Stimulated activated naive CD4-positive, alpha-beta T cell (primary cell): Measurements from ENCODE around the gene IQCK.

Experiments
- DNase-seq, 6 experiments: peaks; one replicate each; lab custom pipeline; 2025; lab: John Stamatoyannopoulos, UW

Gene IQCK

DNA sequence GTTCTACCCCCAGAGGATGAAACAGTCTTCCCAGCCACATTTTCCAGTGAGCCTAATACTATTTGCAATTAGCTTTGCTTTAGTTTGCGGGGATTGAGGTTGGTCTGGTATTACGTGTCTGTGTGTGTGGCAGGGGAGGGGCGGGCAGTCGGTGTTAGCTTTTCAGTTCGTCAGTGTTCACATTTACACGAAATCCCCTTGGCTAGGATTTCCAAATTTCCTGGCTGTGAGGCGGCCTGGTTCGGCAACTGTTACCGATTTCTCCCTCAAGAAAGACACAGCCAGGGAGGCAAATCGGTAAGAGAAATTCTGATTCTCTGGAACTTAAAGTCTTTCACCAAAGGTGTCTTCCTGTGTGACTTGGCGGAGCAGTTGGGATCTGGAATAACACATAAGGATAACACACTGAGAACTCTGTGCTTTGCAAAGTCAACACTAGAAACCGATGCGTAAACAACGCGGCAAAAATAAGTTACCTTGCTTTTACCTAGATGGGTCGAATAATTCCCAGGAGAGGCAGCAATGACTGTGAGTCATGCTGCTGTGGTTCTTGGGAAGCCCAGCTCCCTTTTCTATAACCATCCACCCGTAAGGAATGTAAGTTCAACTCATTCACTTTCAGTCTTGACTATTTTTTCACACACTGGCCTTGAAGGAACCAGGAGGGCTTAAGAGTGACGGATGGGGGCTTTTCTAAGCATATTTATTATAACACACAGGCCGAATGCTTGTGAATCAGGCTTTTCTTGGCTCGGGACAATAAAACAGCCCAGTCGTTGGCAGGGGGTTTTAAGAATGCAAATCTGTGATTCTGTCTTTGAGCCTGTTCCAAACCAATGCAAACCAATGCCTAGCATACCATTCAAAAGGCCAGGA is 142.3 kb downstream of the IQCK start:
- no peak for DNase-seq

GRCh38 chr16:19861133-19861532 is 143.1 kb downstream of the IQCK start:
- no peak for DNase-seq

DNA sequence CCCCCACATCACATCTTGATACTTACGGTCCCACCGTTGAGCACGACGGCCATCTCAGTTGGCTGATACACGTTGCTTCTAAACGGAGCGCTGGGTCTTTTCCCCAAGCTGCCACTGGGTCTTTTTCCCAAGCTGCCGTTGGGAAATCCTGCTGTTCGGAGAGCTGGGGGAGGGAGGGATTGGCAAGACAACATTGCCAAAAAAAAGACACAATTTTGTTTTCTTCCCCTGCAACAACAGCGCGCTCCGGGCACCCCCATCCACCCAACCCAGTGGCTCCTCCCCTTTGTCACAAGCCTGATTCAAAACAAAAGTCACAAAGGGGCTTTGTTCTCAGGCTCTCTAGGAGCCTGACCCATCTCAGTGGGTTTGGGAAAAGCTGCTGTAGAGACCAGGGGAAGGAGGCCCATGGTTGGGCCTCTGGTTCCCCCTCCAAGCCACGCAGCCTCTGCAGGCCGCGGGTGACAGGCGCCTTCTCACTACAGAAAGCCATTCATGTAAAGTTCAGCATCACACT is 143.8 kb downstream of the IQCK start:
- DNase-seq, result no peak

- DNase-seq, result no peak
Observed at GRCh38 chr16:19863990-19864389, 145.9 kb downstream of the IQCK start.

GRCh38 chr16:19864566-19864965 is 146.5 kb downstream of the IQCK start:
- no peak for DNase-seq

DNA sequence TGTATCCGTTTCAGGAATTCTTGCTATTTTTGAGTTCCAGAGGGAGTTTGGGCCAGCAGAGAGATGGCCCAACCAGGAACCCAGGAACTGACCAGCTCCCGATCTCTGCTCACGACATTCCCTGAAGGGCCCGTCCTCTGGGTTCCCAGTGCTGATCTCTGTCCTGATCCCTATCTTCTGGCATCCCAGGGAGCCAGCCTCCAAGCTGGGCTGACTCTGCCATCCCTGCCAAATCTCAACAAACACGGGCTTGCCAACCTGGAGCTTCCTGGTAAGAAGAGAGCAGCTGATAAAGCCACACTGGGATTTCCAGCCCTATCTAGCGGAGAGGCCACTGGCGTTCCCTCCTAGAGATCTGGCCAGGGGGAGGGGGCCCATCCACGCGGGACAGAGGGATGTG is 150.3 kb downstream of the IQCK start:
- no peak for DNase-seq

GRCh38 chr16:19871721-19872120 is 153.7 kb downstream of the IQCK start:
- no peak for DNase-seq

DNA sequence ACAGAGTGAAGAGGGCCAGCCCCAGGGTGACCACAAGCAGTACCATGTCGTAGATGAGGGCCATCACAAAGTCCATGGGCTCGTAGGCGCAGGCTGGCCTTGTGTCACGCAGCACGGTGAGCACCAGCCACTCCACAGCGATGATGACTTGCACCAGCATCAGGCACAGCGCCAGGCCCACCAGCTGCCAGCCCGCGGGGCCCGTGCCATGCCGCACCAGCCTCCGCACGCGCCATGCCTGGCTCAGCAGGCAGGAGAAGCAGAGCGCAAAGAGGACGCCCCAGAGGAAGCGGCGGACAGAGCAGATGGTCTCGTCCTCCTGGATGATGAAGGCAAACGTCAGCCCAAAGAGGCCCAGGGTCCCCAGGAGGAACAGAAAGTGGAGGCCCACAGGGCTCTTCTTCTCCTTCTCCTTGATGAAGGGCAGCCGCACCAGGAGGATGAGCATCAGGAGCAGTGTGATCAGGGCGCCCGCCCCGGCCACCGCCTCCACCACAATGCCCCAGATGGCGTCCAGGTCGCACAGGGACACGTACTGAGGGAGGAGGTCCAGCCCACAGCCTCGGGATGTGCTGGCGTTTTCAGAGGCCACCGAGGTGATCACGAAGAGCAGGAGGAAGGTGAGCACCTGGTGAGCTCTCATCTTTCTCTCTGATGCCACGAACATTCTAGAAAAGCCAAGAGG is 154.2 kb downstream of the IQCK start:
- no peak for DNase-seq

GRCh38 chr16:19872935-19873334 is 154.9 kb downstream of the IQCK start:
- no peak for DNase-seq

DNA sequence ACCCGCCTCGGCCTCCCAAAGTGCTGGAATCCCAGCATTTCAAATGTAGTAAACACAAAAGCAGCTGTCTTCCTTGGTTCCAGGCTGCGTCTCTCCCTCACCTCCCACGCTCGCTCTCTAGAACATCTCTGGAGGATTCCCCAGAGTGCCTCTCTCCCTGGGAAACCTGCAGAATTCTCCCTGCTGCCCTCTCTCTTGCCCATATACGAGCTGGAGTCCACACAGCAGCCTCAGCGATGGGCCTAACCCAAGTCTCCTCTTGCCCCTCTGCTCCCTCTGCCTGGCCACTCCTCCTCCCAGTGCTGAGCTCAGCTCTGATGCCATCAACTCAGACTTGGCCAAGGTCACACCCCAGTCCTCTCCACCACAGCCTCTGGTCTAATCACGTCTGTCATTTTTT is 156.0 kb downstream of the IQCK start:
- no peak for DNase-seq

DNA sequence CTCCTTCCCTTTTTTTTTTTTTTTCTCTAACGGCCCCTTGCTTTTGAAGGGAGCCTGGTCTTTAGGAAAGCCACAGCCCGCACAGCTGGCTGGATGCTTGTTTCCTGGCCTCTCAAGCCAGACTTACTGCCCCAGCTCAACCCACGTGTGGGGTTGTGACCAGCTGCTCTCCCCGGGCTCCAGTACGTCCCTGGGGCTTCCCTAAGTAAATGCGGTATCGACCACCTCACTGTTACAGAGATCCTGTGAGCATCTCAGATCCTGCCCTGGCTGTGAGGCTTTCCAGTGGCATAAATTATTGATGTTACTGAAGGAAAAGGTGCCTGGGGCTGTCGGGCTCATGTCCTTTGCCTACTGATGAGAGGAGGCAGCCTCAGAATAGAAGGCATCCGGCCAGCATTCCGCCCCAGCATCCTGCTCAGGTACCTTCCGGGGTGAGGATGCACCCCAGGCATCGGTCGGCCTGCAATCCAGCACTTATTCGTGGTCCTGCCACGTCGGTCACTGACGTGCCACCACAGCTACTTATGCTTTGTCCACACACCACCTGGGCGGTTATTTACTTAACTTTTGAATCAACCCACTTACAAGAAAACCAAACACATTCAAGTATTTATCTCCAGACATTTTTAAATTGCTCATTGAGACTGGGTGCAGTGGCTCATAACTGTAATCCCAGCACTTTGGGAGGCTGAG is 156.9 kb downstream of the IQCK start:
- DNase-seq, result no peak

GRCh38 chr16:19875900-19876299 is 157.8 kb downstream of the IQCK start:
- no peak for DNase-seq

- DNase-seq, result no peak
Observed at GRCh38 chr16:19876501-19877059, 158.5 kb downstream of the IQCK start.

DNA sequence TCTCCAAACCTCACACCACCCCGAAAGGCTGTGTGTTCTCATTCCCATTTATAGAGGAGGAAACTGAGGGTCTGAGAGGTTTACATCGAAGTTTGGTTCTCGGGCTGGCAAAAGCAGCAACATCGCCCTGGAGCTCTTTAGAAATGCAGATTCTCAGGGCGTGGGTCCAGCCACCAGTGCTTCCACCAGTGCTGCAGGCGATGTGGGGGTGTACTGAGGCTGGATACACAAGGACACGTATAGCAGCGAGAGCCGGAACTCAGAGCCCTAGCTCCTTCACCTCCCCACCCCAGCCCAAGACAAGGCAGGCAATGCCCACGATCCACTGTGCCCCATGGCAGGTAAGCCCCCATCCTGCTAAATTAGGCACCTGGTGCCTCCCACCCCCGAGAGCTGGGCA is 160.7 kb downstream of the IQCK start:
- DNase-seq, result no peak

DNA sequence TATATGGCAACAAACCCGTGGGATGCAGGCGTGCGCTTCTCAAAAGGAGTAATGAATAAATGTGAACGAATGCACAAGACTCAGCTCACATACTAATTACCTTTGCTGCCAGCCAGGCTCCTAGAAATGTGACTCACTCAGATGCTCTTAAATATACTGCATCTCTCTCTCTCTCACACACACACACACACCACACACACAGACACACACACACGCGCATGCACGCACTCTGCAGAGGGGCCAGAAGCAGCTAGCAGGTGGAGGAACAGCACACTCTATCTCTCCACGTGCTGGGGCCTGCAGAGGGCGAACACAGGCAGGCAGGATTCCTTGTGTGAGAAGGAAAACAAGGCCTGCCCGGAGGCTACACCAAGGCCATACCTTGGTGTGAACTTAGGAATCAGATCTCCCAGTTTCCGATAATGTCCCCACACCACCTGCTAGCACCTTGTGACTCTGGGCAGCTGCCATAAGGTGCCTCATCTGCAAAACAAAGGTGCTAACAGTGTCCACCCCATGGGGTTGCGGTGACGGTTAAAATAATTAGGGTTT is 161.2 kb downstream of the IQCK start:
- no peak for DNase-seq

- DNase-seq, result no peak
Observed at GRCh38 chr16:19881028-19881427, 163.0 kb downstream of the IQCK start.

- DNase-seq, result no peak
Observed at GRCh38 chr16:19881783-19882182, 163.7 kb downstream of the IQCK start.

GRCh38 chr16:19882186-19882585 is 164.1 kb downstream of the IQCK start:
- DNase-seq, result no peak

- DNase-seq, result no peak
Observed at GRCh38 chr16:19882646-19883045, 164.6 kb downstream of the IQCK start.

GRCh38 chr16:19883296-19883965 is 165.4 kb downstream of the IQCK start:
- DNase-seq, result peak in 3 of 6 experiments; percentile 8 to 22 (median 21)

GRCh38 chr16:19883966-19884485 is 166.0 kb downstream of the IQCK start:
- DNase-seq, result peak in 3 of 6 experiments; percentile 8 to 26 (median 19)
